Activated naive CD8-positive, alpha-beta T cell treated with anti-CD3 and anti-CD28 coated beads, Interleukin-2, amount 10 ng/mL, durations not matched to agents 7 days and 5 days (primary cell): ENCODE measurements around the gene CCNY. TPM values are rescaled to one million over a fixed set of nuclear protein-coding genes. Genes with fewer than 3 reads are reported as not detected.
A peak's percentile ranks its signal among the peaks of the same experiment; 100 is the strongest.

Source experiments
- ATAC-seq: fragments of 150-1000 bp; cut with Tn5 transposase; one replicate; pipeline ENCODE4 v1.10.0; 2021; ENCODE audit warnings: low read depth, moderate library complexity
- POLR2A ChIA-PET: fragments of 350-600 bp; sonication (Branson Sonifier 250); formaldehyde crosslinking; loops from one replicate; lab custom pipeline; 2021; ENCODE audit warnings: antibody characterized with exemption; lab: Charles Lee
- DNase-seq: peaks from one replicate; pipeline ENCODE4 v3.0.0; 2021
- H3K27ac Mint-ChIP-seq: one replicate; pipeline ENCODE4 v1.8.0; 2022; ENCODE audit warnings: mild to moderate bottlenecking, mixed read lengths
- H3K27me3 Mint-ChIP-seq: one replicate; pipeline ENCODE4 v1.8.0; 2022; ENCODE audit warnings: mild to moderate bottlenecking, moderate library complexity, mixed read lengths
- H3K36me3 Mint-ChIP-seq: one replicate; pipeline ENCODE4 v1.8.0; 2021; ENCODE audit warnings: mild to moderate bottlenecking, mixed read lengths
- H3K4me1 Mint-ChIP-seq: one replicate; pipeline ENCODE4 v1.8.0; 2021; ENCODE audit warnings: mixed read lengths
- H3K4me3 Mint-ChIP-seq: one replicate; pipeline ENCODE4 v1.8.0; 2022; ENCODE audit warnings: mild to moderate bottlenecking, moderate library complexity, mixed read lengths
- H3K9me3 Mint-ChIP-seq: one replicate; pipeline ENCODE4 v1.8.0; 2021; ENCODE audit warnings: mixed read lengths
- total RNA-seq, 2 experiments: library from RNA; stranded (reverse); gene quantifications; one replicate each; pipeline ENCODE4 v1.2.3, GENCODE V29; 2021

CCNY gene
- total RNA-seq, 2 experiments from 2014 or later = 66.6 to 72.2 TPM

- Mint-ChIP-seq H3K4me3 (no peak overlapping the region), H3K36me3 (peaks cover 27% of the 10 kb centered on the region), H3K4me1 (peaks cover 46% of the 10 kb centered on the region), H3K27me3 (no peaks in the 10 kb centered on the region), H3K9me3 (peaks cover 19% of the 10 kb centered on the region), H3K27ac (no peak overlapping the region)
- DNase-seq (no peak), ATAC-seq (no peak)
- POLR2A ChIA-PET = no interaction called here
These were observed 110.1 kb downstream of the CCNY start for GRCh38 chr10:35446439-35446838.

DNA sequence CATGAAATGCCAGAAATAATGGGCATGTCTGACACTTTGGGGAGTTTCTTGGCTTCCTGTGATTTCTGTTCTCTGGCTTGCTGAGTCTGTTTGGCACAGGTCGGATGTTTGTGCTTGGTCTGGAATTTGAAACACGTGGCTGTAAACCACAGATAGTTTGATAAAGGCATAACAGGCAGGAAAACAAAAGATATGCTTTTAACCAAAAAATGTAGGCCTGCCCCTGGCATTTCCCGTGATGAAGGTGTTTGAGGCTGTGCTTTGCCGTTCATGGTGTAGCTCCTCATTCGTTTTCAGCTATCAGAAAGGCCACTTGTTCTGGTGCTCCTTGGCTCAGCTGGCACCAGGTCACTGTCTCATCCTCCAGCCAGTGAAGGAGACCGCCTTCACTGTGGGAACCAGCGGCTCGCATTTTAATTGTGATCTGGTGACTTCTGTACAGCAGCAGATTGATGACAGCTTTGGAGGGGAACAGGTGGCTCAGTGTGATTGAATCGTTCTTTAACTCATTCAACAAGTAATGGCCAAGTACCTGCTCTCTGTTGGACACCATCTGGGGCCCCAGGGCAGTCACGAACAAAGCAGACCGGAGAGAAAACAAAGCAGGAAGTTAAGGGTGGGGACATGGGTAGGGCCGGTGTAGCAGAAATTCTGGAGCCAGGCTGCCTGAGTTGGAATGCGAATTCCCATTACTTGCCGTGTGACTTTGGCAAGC, 111.5 kb downstream of the CCNY start:
- Mint-ChIP-seq H3K4me3 (peak overlapping the region; percentile 68), H3K27ac (peak overlapping the region; percentile 82), H3K27me3 (no peaks in the 10 kb centered on the region), H3K4me1 (peaks cover 37% of the 10 kb centered on the region), H3K9me3 (peaks cover 10% of the 10 kb centered on the region), H3K36me3 (peaks cover 18% of the 10 kb centered on the region)
- POLR2A ChIA-PET = interaction anchor here (1.0 to 1.1 kb wide), 2 partner anchors 12 to 15 kb away, joined by 3 read pairs; no protein-coding TSS in a partner anchor
- ATAC-seq (peak; percentile 48), DNase-seq (no peak)

DNA sequence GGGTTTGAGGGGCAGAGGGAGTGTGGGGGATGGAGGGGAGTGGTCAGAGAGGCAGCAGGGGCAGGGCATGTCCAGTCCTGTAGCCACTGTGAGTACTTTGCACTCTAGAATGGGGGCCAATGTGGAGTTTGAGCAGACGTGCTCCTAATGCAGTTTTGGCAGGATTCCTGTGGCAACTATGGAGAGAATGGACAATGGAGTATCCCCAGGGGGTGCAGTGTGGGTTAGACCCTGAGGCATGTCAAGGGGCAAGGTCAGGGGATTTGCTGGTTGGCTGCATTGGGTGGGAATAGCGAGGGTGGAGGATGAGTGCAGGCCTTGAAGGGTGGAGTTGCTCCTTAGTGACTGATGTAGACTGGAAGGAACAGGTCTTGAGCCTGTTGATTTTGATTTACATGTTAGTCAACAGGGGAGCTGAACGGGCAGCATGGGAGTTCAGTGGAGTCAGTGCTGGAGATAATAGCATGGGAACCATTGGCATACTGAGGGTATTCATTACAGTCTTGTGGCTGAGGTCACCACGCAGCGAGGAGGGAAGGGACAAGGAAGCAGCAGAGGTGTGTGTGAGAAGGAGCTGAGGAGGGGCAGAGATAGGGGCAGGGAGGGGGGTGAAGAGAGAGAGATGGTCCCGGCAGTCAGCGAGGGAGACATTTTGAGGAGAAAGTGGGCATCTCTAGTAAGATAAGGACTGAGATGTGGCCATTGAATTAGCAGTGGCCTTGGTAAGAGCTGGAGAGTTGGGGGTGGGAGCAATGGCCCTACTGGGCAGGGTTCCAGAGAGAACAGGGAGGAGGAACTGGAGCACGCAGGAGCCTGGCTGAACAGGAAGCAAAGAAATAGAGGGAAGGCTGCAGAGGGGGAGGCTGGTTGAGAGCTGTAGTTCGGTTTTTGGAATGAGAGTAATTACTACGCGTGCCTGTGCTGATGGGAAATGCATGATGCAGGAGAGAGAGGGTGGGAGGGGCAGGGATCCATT, 112.7 kb downstream of the CCNY start:
- H3K9me3 Mint-ChIP-seq = peaks cover 7% of the 10 kb centered on the region
- peaks cover 12% of the 10 kb centered on the region for H3K36me3 Mint-ChIP-seq
- peaks cover 38% of the 10 kb centered on the region for H3K4me1 Mint-ChIP-seq
- no peak for ATAC-seq
- no peak for DNase-seq
- peak overlapping the region; percentile 82 for H3K27ac Mint-ChIP-seq
- POLR2A ChIA-PET = no interaction called here
- H3K4me3 Mint-ChIP-seq = peak overlapping the region; percentile 44
- H3K27me3 Mint-ChIP-seq = no peaks in the 10 kb centered on the region

DNA sequence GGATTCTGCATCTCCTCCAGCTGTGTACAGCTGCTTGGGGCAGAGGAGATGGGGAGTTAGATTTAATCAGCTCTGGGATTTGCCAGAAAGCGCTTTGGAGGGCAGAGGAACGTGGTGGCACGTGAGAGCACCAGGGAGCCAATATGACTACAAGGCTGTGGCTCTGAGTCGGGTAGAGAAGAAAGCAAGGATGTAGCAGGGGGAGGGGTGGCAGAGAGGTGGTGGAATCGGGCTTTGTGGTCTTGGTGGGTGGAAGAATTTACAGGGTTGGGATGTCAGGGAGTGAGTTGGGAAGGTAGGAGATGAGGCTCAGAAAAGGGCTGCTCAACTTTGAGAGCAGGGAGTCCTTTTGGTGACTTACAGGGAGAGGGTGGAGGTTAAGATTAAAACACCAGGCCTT, 113.6 kb downstream of the CCNY start:
- no peaks in the 10 kb centered on the region for H3K27me3 Mint-ChIP-seq
- ATAC-seq (peak; percentile 16), DNase-seq (no peak)
- no peak overlapping the region for H3K4me3 Mint-ChIP-seq
- H3K36me3 Mint-ChIP-seq = peaks cover 4% of the 10 kb centered on the region
- peaks cover 3% of the 10 kb centered on the region for H3K9me3 Mint-ChIP-seq
- POLR2A ChIA-PET = no interaction called here
- H3K4me1 Mint-ChIP-seq = peaks cover 38% of the 10 kb centered on the region
- H3K27ac Mint-ChIP-seq = peak overlapping the region; percentile 49

GRCh38 chr10:35451151-35452016, 115.1 kb downstream of the CCNY start:
- no peaks in the 10 kb centered on the region for H3K9me3 Mint-ChIP-seq
- ATAC-seq = no peak
- peaks cover 42% of the 10 kb centered on the region for H3K4me1 Mint-ChIP-seq
- POLR2A ChIA-PET = no interaction called here
- no peak for DNase-seq
- no peak overlapping the region for H3K4me3 Mint-ChIP-seq
- H3K27me3 Mint-ChIP-seq = no peaks in the 10 kb centered on the region
- peaks cover 3% of the 10 kb centered on the region for H3K36me3 Mint-ChIP-seq
- H3K27ac Mint-ChIP-seq = no peak overlapping the region

DNA sequence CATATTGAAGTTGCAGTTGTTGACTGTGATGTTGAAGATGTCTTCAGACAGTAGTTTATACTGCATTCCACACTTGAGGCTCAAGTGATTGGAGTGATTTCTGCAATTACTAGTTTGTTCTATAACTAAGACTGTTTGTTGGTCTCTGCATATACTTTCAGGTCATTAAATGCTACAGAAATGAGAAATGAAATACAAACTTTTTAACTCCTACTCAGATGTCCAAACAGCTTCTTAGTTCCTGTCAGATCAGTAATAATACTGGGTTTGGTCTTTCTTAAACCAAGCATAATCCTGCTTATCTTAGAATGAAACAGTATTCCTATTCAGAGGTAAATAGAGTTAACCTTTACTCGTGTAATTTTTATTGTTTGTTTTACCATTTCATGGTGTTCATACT, 115.9 kb downstream of the CCNY start:
- H3K27me3 Mint-ChIP-seq = no peaks in the 10 kb centered on the region
- peaks cover 5% of the 10 kb centered on the region for H3K36me3 Mint-ChIP-seq
- H3K4me3 Mint-ChIP-seq = no peak overlapping the region
- H3K4me1 Mint-ChIP-seq = peaks cover 41% of the 10 kb centered on the region
- POLR2A ChIA-PET = no interaction called here
- no peaks in the 10 kb centered on the region for H3K9me3 Mint-ChIP-seq
- H3K27ac Mint-ChIP-seq = no peak overlapping the region
- no peak for ATAC-seq
- no peak for DNase-seq

- Mint-ChIP-seq H3K4me1 (peaks cover 41% of the 10 kb centered on the region), H3K27ac (no peak overlapping the region), H3K4me3 (no peak overlapping the region), H3K36me3 (peaks cover 7% of the 10 kb centered on the region), H3K9me3 (no peaks in the 10 kb centered on the region), H3K27me3 (no peaks in the 10 kb centered on the region)
- POLR2A ChIA-PET = interaction anchor here (0.6 kb wide), 1 partner anchor 362 kb away, joined by 3 read pairs; no protein-coding TSS in a partner anchor
- ATAC-seq (no peak), DNase-seq (no peak)
These were observed 116.5 kb downstream of the CCNY start for GRCh38 chr10:35452847-35453246.

DNA sequence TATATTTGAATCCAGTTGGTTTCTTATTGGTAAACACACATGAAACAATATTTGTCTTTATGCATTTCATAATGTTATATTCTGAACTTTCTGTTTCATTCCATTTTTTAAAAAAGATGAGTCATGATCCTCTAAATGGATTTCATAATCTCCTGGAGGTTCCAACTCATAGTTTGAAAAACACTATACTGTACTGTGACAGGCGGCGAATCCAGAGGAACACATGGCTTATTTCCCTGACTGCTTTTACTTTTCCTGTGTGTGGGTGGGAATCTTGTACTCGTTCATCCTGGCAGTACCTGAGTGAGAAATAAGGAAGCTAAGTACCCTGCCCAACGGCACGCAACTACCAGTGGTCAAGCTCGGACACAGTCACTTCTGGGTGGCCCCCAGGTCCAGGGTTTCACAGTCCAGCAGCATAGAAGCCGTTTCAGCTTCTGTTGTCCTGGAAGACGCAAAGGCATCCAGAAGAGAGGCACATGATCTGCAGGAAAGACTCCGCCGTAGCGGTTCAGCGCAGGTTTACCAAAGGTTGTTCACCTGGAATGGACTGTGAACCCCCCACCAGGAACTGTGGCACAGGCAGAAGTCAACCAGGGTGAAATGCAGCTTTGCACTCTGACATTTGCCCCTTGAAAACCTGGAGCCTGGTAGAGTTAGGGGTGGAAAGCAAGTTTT, 117.7 kb downstream of the CCNY start:
- Mint-ChIP-seq H3K27ac (no peak overlapping the region), H3K9me3 (no peaks in the 10 kb centered on the region), H3K4me3 (no peak overlapping the region), H3K27me3 (no peaks in the 10 kb centered on the region), H3K36me3 (peaks cover 7% of the 10 kb centered on the region), H3K4me1 (peaks cover 36% of the 10 kb centered on the region)
- POLR2A ChIA-PET = no interaction called here
- no peak for DNase-seq
- no peak for ATAC-seq

- H3K27me3 Mint-ChIP-seq = no peaks in the 10 kb centered on the region
- H3K36me3 Mint-ChIP-seq = peaks cover 13% of the 10 kb centered on the region
- peaks cover 38% of the 10 kb centered on the region for H3K4me1 Mint-ChIP-seq
- ATAC-seq (no peak), DNase-seq (no peak)
- H3K4me3 Mint-ChIP-seq = no peak overlapping the region
- no peak overlapping the region for H3K27ac Mint-ChIP-seq
- H3K9me3 Mint-ChIP-seq = peaks cover 2% of the 10 kb centered on the region
- POLR2A ChIA-PET = no interaction called here
These were observed 119.9 kb downstream of the CCNY start for GRCh38 chr10:35456153-35456720.

DNA sequence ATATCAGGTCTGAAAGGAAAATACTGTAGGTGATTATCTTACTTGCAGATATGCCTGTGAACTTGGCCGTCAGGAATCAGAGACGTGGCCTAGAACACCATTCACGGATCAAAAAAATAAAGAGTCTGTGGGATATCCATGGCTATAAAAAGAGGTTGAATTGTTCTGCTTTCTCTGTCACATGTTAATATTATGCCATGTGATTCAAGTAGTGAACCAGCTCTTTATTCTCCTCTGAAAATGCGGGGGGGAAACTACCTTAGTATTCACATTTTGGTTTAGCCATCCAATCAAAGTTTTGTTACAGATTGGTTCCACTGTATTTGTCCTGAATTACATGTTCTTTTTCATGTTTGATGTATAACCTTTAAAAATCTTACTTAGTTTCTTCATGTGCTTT, 120.5 kb downstream of the CCNY start:
- Mint-ChIP-seq H3K4me1 (peaks cover 42% of the 10 kb centered on the region), H3K4me3 (no peak overlapping the region), H3K27ac (no peak overlapping the region), H3K27me3 (no peaks in the 10 kb centered on the region), H3K36me3 (peaks cover 15% of the 10 kb centered on the region), H3K9me3 (peaks cover 2% of the 10 kb centered on the region)
- POLR2A ChIA-PET = no interaction called here
- DNase-seq (no peak), ATAC-seq (no peak)

DNA sequence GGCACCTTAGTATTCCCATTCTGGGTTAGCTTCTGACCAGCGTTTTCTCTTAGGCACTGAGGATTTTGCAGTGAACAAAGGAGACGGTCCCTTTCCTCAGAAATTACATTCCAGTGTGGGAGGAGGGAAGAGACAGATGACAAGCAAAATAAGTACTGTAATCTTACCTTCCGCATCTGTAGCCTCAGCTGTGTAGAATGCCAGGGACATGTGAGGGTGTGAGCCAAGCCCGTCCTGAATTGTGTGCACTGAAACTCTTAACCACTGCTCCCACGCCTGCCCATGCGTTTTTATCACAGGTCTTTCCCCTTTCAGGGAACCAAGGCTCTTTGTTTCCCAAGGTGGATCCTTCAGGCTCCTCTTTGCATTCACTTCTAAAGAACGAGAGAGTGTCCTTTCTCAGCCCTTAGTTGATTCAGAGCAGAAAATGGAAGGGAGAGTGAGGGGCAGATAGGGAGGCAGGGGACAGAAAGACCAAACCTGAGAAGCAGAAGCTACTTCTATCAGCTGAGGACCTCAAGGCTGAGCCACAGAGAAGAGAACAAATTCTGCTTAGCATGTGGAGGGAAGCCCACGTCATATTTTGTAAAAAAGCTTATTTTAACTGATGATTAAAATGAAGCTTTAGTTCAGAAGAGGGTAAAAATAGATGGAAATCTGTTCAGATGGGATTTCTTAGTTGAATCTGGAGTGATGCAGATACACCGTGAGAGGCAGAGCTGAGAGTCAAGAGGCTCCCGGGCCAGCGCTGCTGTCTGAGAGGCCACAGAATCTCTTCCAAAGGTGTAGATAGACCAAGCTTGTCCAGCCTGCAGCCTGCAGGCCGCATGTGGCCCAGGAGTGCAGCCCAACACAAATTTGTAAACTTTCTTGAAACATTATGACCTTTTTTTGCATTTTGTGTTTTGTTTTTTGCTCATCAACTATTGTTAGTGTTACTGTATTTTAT, 122.5 kb downstream of the CCNY start:
- H3K9me3 Mint-ChIP-seq = peaks cover 2% of the 10 kb centered on the region
- peaks cover 57% of the 10 kb centered on the region for H3K4me1 Mint-ChIP-seq
- POLR2A ChIA-PET = interaction anchor here (0.5 to 1.5 kb wide), 4 partner anchors 11 to 263 kb away, joined by 3 to 4 read pairs (median 3); no protein-coding TSS in a partner anchor
- no peaks in the 10 kb centered on the region for H3K27me3 Mint-ChIP-seq
- H3K27ac Mint-ChIP-seq = peak overlapping the region; percentile 88
- peak; percentile 1 for ATAC-seq
- peaks cover 16% of the 10 kb centered on the region for H3K36me3 Mint-ChIP-seq
- peak overlapping the region; percentile 61 for H3K4me3 Mint-ChIP-seq
- DNase-seq = no peak
